DMS53 treated with DMSO at 0.1 percent for 48 hours (cell line): ENCODE measurements around the gene CRYGC.
A peak's percentile ranks its signal among the peaks of the same experiment; 100 is the strongest.

Experiments
- DNase-seq: peaks from one replicate; lab custom pipeline; 2025; ENCODE audit not compliant: unreplicated experiment; lab: John Stamatoyannopoulos, UW

CRYGC gene

GRCh38 chr2:208129744-208130711 is at the start of gene CRYGC:
TSS of gene CRYGC (minus strand) at chr2:208129828. CDS start at chr2:208129792, 36 bp downstream.
- no peak for DNase-seq

GRCh38 chr2:208179028-208179609 is 49.5 kb upstream of the CRYGC start:
- DNase-seq = peak; percentile 14

- no peak for DNase-seq
Measured at GRCh38 chr2:208175840-208176153, 46.2 kb upstream of the CRYGC start.

- DNase-seq = peak; percentile 92
Measured at GRCh38 chr2:208175069-208175839, 45.6 kb upstream of the CRYGC start.

- DNase-seq = no peak
Measured at GRCh38 chr2:208174144-208174543, 44.5 kb upstream of the CRYGC start.

- DNase-seq = no peak
Measured at GRCh38 chr2:208172125-208172524, 42.5 kb upstream of the CRYGC start.

- DNase-seq = no peak
Measured at GRCh38 chr2:208164951-208165755, 35.5 kb upstream of the CRYGC start.

GRCh38 chr2:208163489-208163888 is 33.9 kb upstream of the CRYGC start, which contains the start of gene CRYGA:
TSS of gene CRYGA (minus strand) at chr2:208163589. CDS start at chr2:208163556, 33 bp downstream.
- no peak for DNase-seq

GRCh38 chr2:208156439-208156838 is 26.8 kb upstream of the CRYGC start:
- DNase-seq = no peak

- no peak for DNase-seq
Measured at GRCh38 chr2:208153156-208153555, 23.5 kb upstream of the CRYGC start.

- DNase-seq = no peak
Measured at GRCh38 chr2:208150956-208151355, 21.3 kb upstream of the CRYGC start.

- DNase-seq = no peak
Measured at GRCh38 chr2:208150094-208150493, 20.5 kb upstream of the CRYGC start.

GRCh38 chr2:208148803-208149202 is 19.2 kb upstream of the CRYGC start:
- DNase-seq = no peak

GRCh38 chr2:208147759-208148158 is 18.1 kb upstream of the CRYGC start:
- DNase-seq = no peak

GRCh38 chr2:208147008-208147407 is 17.4 kb upstream of the CRYGC start:
- DNase-seq = no peak

GRCh38 chr2:208146006-208146405 is 16.4 kb upstream of the CRYGC start, which contains the start of gene CRYGB:
TSS of gene CRYGB (minus strand) at chr2:208146158. CDS start at chr2:208146120, 38 bp downstream.
- no peak for DNase-seq

GRCh38 chr2:208142925-208143799 is 13.5 kb upstream of the CRYGC start:
- DNase-seq = peak; percentile 13

GRCh38 chr2:208142240-208142924 is 12.8 kb upstream of the CRYGC start:
- DNase-seq = no peak

GRCh38 chr2:208139447-208139846 is 9.8 kb upstream of the CRYGC start:
- DNase-seq = no peak
